ENCODE measurements around the gene HBG2. TPM values are rescaled to one million over a fixed set of nuclear protein-coding genes. Genes with fewer than 3 reads are reported as not detected.

HBG2 gene
- total and polyA plus RNA-seq, 2 of the 13 experiments (the other 11 are each of a cell fraction or from before 2014, with no cell fraction given): not detected

DNA sequence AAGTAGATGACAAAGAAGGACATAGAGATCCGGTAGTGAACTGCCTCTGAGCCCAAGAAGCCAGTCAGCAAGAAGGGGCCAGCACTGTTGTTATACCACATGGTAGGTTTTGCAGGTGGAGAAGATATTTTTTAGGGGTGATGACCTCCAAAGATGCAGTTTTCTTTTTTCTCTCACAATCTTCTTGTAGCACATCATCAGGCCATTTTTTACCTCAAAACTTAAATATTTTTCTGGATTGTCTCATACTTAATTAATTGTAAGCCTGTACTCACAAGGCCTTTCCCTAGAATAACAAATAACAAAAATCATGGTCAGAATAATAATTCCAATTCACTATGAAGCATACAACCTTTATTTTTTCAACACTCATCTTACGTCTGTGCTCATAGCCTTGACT lies 47.3 kb upstream of the HBG2 start, which contains the start of gene OR51B4 (continued):
- TF ChIP-seq PHF5A (CRISPR knock-in tag; IDR thresholded peaks at IDR 0.05; ENCODE audit: low read depth, unreplicated experiment): no peak
- TF ChIP-seq ZNF558 (CRISPR knock-in tag; IDR thresholded peaks at IDR 0.05; ENCODE audit: borderline replicate concordance): no peak
- no peak for TF ChIP-seq STAT5B (CRISPR knock-in tag; IDR thresholded peaks at IDR 0.05)
- TF ChIP-seq SNAPC5 (CRISPR knock-in tag; IDR thresholded peaks at IDR 0.05; ENCODE audit: borderline replicate concordance): no peak
- no peak for TF ChIP-seq ZSCAN21 (CRISPR knock-in tag; IDR thresholded peaks at IDR 0.05; ENCODE audit: borderline replicate concordance)
- TF ChIP-seq FOXC1 (CRISPR knock-in tag; IDR thresholded peaks at IDR 0.05; ENCODE audit: borderline replicate concordance): no peak
- no peak for TF ChIP-seq ZNF597 (CRISPR knock-in tag; IDR thresholded peaks at IDR 0.05)
- TF ChIP-seq ZBTB38 (CRISPR knock-in tag; IDR thresholded peaks at IDR 0.05): no peak
- no peak for TF ChIP-seq JDP2 (CRISPR knock-in tag; IDR thresholded peaks at IDR 0.05; ENCODE audit: borderline replicate concordance)

- no peaks in the 10 kb centered on the region for H3K36me3 ChIP-seq (replicated peaks in 1 of 2; ENCODE audit: control insufficient read depth in 1 of 2, insufficient read depth in 2 of 2, low read length in 2 of 2)
- no peak overlapping the region for H3K4me3 ChIP-seq (replicated peaks in 1 of 3; ENCODE audit: insufficient read depth in 1 of 3, low read depth in 2 of 3, low read length in 3 of 3)
- H3K79me2 ChIP-seq (ENCODE audit: insufficient read depth, low read length): no peaks in the 10 kb centered on the region
- POLR2A ChIA-PET: no interaction called here
- in situ Hi-C loops (cut with HindIII; ENCODE audit: extremely low pct_ligation_motif_present, low pct_unique_long_range_greater_than_20kb) (no loop called here), intact Hi-C loops (cut with micrococcal nuclease; ENCODE audit: unreplicated experiment) (no loop called here)
- H3K9me3 ChIP-seq (ENCODE audit: low read length): no peaks in the 10 kb centered on the region
- H3K27ac ChIP-seq (ENCODE audit: extremely low read length, insufficient read depth, low read length): no peak overlapping the region
- FAIRE-seq: no peak
- H3K4me2 ChIP-seq (ENCODE audit: low read depth, low read length): no peak overlapping the region
- H4K20me1 ChIP-seq (ENCODE audit: insufficient read depth, low read length): no peaks in the 10 kb centered on the region
- H3K4me1 ChIP-seq (ENCODE audit: insufficient read depth, low read length): no peaks in the 10 kb centered on the region
- CTCF ChIA-PET (ENCODE audit: low intra/inter-chr PET ratio, low total read pairs): no interaction called here
- no peaks in the 10 kb centered on the region for H3K27me3 ChIP-seq (ENCODE audit: control insufficient read depth in 1 of 2, insufficient read depth in 2 of 2, low read length in 2 of 2)
- no peak overlapping the region for H3K9ac ChIP-seq (ENCODE audit: insufficient read depth, low read depth, low read length)
- no peak overlapping the region for H2AFZ ChIP-seq (ENCODE audit: low read length)
- no peak for ATAC-seq
- DNase-seq (ENCODE audit: low spot score): no peak
- no TSS peak for BruUV-seq (replicated peaks)
- WGBS (ENCODE audit: low lambda C conversion rate): 3% methylated on average over 3 of the region's 3 CpGs
- TF ChIP-seq ZNF510 (CRISPR knock-in tag; IDR thresholded peaks at IDR 0.05; ENCODE audit: low read depth) (no peak), ZNF772 (CRISPR knock-in tag; IDR thresholded peaks at IDR 0.05) (no peak), TOE1 (CRISPR knock-in tag; IDR thresholded peaks at IDR 0.05) (no peak), MAFF (IDR thresholded peaks at IDR 0.05; ENCODE audit: low read depth, low read length) (no peak), JUNB (CRISPR knock-in tag; IDR thresholded peaks at IDR 0.05; ENCODE audit: borderline replicate concordance) (no peak), ZBTB21 (CRISPR knock-in tag; IDR thresholded peaks at IDR 0.05) (no peak), E2F5 (CRISPR knock-in tag; conservative IDR thresholded peaks at IDR 0.05) (no peak), RAD21 (CRISPR knock-in tag; IDR thresholded peaks at IDR 0.05) (no peak), HOXD1 (CRISPR knock-in tag; IDR thresholded peaks at IDR 0.05) (no peak), SIN3B (IDR thresholded peaks at IDR 0.05; ENCODE audit: low read length) (no peak), ZNF549 (CRISPR knock-in tag; IDR thresholded peaks at IDR 0.05) (no peak), HOXA5 (CRISPR knock-in tag; IDR thresholded peaks at IDR 0.05) (no peak), ZNF274 (CRISPR knock-in tag; IDR thresholded peaks at IDR 0.05) (no peak)
- TF ChIP-seq, protein P1, sequence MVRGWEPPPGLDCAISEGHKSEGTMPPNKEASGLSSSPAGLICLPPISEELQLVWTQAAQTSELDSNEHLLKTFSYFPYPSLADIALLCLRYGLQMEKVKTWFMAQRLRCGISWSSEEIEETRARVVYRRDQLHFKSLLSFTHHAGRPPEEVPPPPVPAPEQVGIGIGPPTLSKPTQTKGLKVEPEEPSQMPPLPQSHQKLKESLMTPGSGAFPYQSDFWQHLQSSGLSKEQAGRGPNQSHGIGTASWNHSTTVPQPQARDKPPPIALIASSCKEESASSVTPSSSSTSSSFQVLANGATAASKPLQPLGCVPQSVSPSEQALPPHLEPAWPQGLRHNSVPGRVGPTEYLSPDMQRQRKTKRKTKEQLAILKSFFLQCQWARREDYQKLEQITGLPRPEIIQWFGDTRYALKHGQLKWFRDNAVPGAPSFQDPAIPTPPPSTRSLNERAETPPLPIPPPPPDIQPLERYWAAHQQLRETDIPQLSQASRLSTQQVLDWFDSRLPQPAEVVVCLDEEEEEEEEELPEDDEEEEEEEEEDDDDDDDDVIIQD (CRISPR knock-in tag; IDR thresholded peaks at IDR 0.05; ENCODE audit: low read depth): no peak
Observed at GRCh38 chr11:5300251-5300650, 45.7 kb upstream of the HBG2 start.
